ENCODE data around the gene CALHM2.

Gene CALHM2

GRCh38 chr10:103475437-103475836, 23.3 kb upstream of the CALHM2 start:
- DNase-seq = no peak

GRCh38 chr10:103474077-103474476, 21.9 kb upstream of the CALHM2 start:
- no peak for DNase-seq

- DNase-seq = no peak
These were observed 21.1 kb upstream of the CALHM2 start for GRCh38 chr10:103473261-103473671.

GRCh38 chr10:103472005-103472404, 19.8 kb upstream of the CALHM2 start:
- no peak for DNase-seq

GRCh38 chr10:103470761-103471653, 18.8 kb upstream of the CALHM2 start:
- no peak for DNase-seq

- no peak for DNase-seq
These were observed 17.0 kb upstream of the CALHM2 start for GRCh38 chr10:103469201-103469600.

GRCh38 chr10:103467406-103467805, 15.2 kb upstream of the CALHM2 start:
- DNase-seq = no peak

- peak; percentile 46 for DNase-seq
These were observed 14.6 kb upstream of the CALHM2 start for GRCh38 chr10:103466734-103467133.

GRCh38 chr10:103465411-103466179, 13.4 kb upstream of the CALHM2 start:
- DNase-seq = no peak

- DNase-seq = no peak
These were observed 11.3 kb upstream of the CALHM2 start for GRCh38 chr10:103463499-103463898.

GRCh38 chr10:103459615-103460014, 7.4 kb upstream of the CALHM2 start:
- no peak for DNase-seq

- no peak for DNase-seq
These were observed 6.5 kb upstream of the CALHM2 start, which contains the start of gene CALHM1 for GRCh38 chr10:103458720-103459119. Gene CALHM1 (minus strand): TSS chr10:103458900. CDS start chr10:103458751, 149 bp downstream.

- no peak for DNase-seq
These were observed 5.9 kb upstream of the CALHM2 start for GRCh38 chr10:103457896-103458583.

GRCh38 chr10:103457176-103457712, 5.1 kb upstream of the CALHM2 start:
- no peak for DNase-seq

GRCh38 chr10:103456074-103456660, 4.0 kb upstream of the CALHM2 start:
- DNase-seq = no peak

GRCh38 chr10:103455235-103455634, 3.1 kb upstream of the CALHM2 start:
- no peak for DNase-seq

GRCh38 chr10:103454026-103454425, 1.9 kb upstream of the CALHM2 start:
- DNase-seq = no peak

GRCh38 chr10:103452506-103453230, 498 bp upstream of the CALHM2 start:
- DNase-seq = no peak

- DNase-seq = peak; percentile 66
These were observed 918 bp downstream of the CALHM2 start for GRCh38 chr10:103451091-103451813.

- no peak for DNase-seq
These were observed 1.9 kb downstream of the CALHM2 start for GRCh38 chr10:103450201-103450695.

All from fibroblast of skin of scalp (primary cell).